ENCODE results near the gene ZNF462. TPM values are rescaled to one million over a fixed set of nuclear protein-coding genes. Genes with fewer than 3 reads are reported as not detected.

Gene ZNF462
- polyA plus RNA-seq, 3 donors, result 23.0 to 35.8 (median 35.3) TPM

- peak; percentile 67 for DNase-seq
Observed at GRCh38 chr9:106921341-106921899, 58.5 kb downstream of the ZNF462 start.

DNA sequence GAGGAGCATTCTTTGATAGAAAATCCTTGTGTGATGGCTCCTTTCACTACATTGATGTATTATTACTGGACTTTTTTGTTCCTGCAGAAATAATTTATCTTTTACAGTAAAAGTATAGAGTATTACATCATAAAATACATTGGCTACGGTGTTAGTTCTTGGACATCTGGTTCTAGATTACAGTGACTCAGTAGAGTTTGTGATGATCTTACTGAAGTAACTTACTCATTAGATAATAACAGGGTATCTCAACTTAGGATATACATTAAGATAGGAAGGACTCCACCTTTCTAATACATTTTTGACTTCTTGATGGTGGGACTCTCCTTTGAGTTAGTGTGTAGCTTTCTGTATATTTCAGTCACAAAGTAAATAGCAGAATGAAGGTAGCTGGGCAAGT, 59.1 kb downstream of the ZNF462 start:
- no peak for DNase-seq

GRCh38 chr9:106925392-106925791, 62.4 kb downstream of the ZNF462 start:
- DNase-seq, result no peak

DNA sequence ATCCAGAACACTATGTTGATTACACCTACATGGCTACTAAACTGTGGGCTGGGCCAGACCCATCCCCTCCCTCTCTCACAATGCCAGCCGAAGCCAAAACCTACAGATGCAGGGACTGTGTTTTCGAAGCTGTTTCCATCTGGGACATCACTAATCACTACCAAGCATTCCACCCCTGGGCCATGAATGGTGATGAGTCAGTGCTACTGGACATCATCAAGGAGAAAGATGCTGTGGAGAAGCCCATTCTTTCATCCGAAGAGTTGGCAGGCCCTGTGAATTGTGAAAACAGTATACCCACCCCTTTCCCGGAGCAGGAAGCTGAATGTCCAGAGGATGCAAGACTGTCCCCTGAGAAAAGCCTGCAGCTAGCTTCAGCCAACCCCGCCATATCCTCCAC, 65.0 kb downstream of the ZNF462 start:
- no peak for DNase-seq

GRCh38 chr9:106928350-106928749, 65.4 kb downstream of the ZNF462 start:
- no peak for DNase-seq

GRCh38 chr9:106929471-106930177, 66.7 kb downstream of the ZNF462 start:
- DNase-seq, result no peak

DNA sequence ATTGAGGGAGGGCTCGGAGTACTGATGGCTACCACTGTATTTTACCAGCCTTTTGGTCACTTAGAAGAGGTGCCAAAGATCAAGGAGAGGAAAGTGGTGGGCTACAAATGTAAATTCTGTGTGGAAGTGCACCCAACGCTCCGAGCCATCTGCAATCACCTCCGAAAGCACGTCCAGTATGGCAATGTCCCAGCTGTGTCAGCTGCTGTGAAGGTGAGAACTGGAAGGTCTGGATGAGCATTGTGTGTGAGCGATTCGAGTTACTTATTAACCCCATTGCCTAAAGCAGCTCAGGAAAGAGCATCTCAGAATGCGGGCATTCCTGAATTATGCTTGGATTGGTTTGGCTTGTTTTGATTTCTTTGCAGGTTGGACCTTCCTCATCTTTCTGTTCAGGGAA, 67.5 kb downstream of the ZNF462 start:
- DNase-seq, result peak; percentile 17

DNA sequence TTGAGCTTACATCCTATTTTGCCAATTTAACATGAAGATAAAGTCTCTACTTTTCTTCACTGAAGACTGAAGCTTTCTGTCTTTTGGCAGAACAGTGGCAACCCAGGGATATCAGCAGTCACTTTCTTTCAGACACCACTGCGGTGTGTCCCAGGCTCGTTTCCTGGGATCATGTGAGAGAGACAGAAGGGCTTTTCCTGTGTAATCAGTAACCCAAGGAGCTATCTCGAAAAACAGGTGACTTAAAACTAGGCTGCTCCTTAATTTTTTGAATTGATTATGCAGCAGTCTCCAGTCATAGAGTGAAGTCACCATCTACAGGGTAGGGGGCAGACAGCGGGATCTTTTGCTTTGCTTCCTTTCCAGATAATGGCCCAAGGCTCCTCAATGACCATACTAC, 68.5 kb downstream of the ZNF462 start:
- no peak for DNase-seq

- no peak for DNase-seq
Observed at GRCh38 chr9:106932178-106932577, 69.2 kb downstream of the ZNF462 start.

GRCh38 chr9:106932675-106933074, 69.7 kb downstream of the ZNF462 start:
- no peak for DNase-seq

GRCh38 chr9:106933470-106933869, 70.5 kb downstream of the ZNF462 start:
- no peak for DNase-seq

GRCh38 chr9:106934442-106935238, 71.7 kb downstream of the ZNF462 start:
- DNase-seq, result no peak

GRCh38 chr9:106936680-106937079, 73.7 kb downstream of the ZNF462 start:
- DNase-seq, result no peak

DNA sequence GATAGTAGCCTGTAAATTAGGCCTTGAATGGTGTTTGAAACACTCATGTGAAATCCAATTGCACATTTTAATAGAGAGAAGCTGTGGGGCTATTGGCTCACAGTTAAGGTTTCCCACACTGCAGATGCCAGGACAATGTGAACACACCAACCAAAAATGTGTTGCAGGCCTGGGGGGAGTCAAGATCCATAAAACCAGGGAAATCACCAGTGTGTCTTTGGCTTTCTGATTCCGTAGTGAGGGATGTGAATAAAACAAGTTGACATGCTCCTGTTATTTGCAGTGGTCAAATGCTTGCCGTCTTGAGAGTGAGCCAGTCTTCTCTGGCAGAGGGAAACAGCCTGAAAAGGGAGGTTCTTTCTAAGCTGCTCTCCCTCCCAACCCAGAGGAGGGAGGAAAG, 79.0 kb downstream of the ZNF462 start:
- no peak for DNase-seq

GRCh38 chr9:106945727-106946660, 83.0 kb downstream of the ZNF462 start:
- no peak for DNase-seq

GRCh38 chr9:106947106-106947900, 84.3 kb downstream of the ZNF462 start:
- DNase-seq, result no peak

DNA sequence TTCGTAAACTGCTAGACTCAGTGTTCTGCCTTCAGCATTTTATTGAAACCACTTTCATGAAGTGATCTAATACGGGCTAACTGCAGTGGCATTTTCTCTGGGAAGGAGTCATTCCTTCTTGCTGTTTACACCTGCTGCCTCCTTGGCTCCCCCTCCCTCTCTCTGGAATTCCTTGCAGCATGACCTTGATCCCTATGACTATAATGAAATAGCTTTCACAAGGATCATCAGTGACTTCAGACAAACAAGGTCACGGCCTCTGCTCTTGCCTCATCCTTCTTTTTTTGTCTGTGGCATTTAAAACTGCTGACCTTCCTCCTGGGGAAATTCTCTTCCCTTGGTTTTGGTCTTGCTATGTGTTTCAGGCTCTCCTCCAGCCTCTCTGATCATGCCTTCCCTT, 90.2 kb downstream of the ZNF462 start:
- no peak for DNase-seq

DNA sequence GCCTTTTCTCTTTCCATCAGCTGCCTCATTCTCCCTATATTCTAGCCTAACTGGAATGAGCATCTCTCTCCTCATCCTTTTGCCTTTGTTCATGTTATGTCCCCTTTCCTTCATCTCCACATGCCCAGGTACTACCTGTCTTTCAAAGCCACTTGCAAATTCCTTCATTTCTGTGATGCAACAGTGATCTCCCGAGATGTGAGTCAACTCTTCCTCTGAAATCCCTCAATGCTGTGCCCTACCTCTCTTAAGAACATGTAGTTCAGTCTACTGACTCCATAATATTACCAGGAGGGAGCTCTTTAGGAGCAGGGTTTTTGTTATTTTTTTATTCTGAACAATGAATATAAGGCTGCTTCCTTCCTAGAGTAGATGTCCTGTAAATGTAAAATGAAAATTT, 91.6 kb downstream of the ZNF462 start:
- no peak for DNase-seq

GRCh38 chr9:106954974-106955850, 92.2 kb downstream of the ZNF462 start:
- no peak for DNase-seq

DNA sequence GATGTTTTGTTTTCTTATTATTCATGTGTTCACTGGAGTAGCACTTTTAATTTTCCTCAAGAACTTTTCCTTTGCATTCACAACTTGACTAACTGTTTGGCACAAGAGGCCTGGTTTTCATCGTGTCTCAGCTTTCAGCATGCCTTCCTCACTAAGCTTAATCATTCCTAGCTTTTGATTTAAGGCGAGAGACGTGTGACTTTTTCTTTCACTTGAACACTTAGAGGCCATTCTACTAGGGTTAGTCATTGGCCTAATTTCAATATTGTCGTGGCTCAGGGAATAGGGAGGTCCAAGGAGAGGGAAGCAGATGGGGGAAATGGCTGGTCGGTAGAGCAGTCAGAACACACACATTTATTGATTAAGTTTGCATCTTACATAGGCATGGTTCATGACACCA, 94.0 kb downstream of the ZNF462 start:
- DNase-seq, result no peak
